ENCODE measurements around the gene NXNL2.

Gene NXNL2

GRCh38 chr9:88534456-88535225 is at the start of gene NXNL2:
Gene NXNL2 (plus strand): TSS chr9:88535178. CDS start chr9:88535435, 257 bp downstream.
- peak; percentile 20 for DNase-seq (ENCODE audit: low spot score)

GRCh38 chr9:88488166-88488565 is 46.8 kb upstream of the NXNL2 start:
- no peak for DNase-seq (ENCODE audit: low spot score)

GRCh38 chr9:88494983-88495721 is 39.8 kb upstream of the NXNL2 start:
- no peak for DNase-seq (ENCODE audit: low spot score)

GRCh38 chr9:88497224-88497623 is 37.8 kb upstream of the NXNL2 start:
- no peak for DNase-seq (ENCODE audit: low spot score)

- DNase-seq (ENCODE audit: low spot score): no peak
These were observed 36.1 kb upstream of the NXNL2 start for GRCh38 chr9:88498880-88499279.

GRCh38 chr9:88501086-88501485 is 33.9 kb upstream of the NXNL2 start:
- no peak for DNase-seq (ENCODE audit: low spot score)

GRCh38 chr9:88502552-88503034 is 32.4 kb upstream of the NXNL2 start:
- no peak for DNase-seq (ENCODE audit: low spot score)

- DNase-seq (ENCODE audit: low spot score): no peak
These were observed 31.7 kb upstream of the NXNL2 start for GRCh38 chr9:88503081-88503844.

GRCh38 chr9:88503845-88504764 is 30.9 kb upstream of the NXNL2 start:
- no peak for DNase-seq (ENCODE audit: low spot score)

GRCh38 chr9:88508326-88508725 is 26.7 kb upstream of the NXNL2 start:
- DNase-seq (ENCODE audit: low spot score): no peak

- no peak for DNase-seq (ENCODE audit: low spot score)
These were observed 23.1 kb upstream of the NXNL2 start for GRCh38 chr9:88511906-88512305.

GRCh38 chr9:88514247-88514646 is 20.7 kb upstream of the NXNL2 start:
- no peak for DNase-seq (ENCODE audit: low spot score)

GRCh38 chr9:88521308-88521707 is 13.7 kb upstream of the NXNL2 start:
- DNase-seq (ENCODE audit: low spot score): no peak

- no peak for DNase-seq (ENCODE audit: low spot score)
These were observed 12.6 kb upstream of the NXNL2 start for GRCh38 chr9:88522360-88522759.

- no peak for DNase-seq (ENCODE audit: low spot score)
These were observed 11.9 kb upstream of the NXNL2 start for GRCh38 chr9:88523056-88523455.

- DNase-seq (ENCODE audit: low spot score): no peak
These were observed 10.1 kb upstream of the NXNL2 start for GRCh38 chr9:88524911-88525310.

- DNase-seq (ENCODE audit: low spot score): no peak
These were observed 7.4 kb upstream of the NXNL2 start for GRCh38 chr9:88527618-88528017.

GRCh38 chr9:88528080-88528790 is 6.7 kb upstream of the NXNL2 start:
- no peak for DNase-seq (ENCODE audit: low spot score)

GRCh38 chr9:88529496-88529895 is 5.5 kb upstream of the NXNL2 start:
- no peak for DNase-seq (ENCODE audit: low spot score)

- no peak for DNase-seq (ENCODE audit: low spot score)
These were observed 4.9 kb upstream of the NXNL2 start for GRCh38 chr9:88530051-88530450.

All from hematopoietic multipotent progenitor cell treated with erythropoietin and hydrocortisone succinate and interleukin-3 and kit ligand, for 17 days (in vitro differentiated cells).